GM06990 (cell line): ENCODE data around the gene VAX1.
"Not testable (repeated sequence)": the region's sequence is repeated elsewhere in the genome, so short reads cannot be mapped to it uniquely, and the experiment has no call there.

Experiments used
- DNase-seq: peaks from one replicate; pipeline ENCODE4 v3.0.0-alpha.2; 2011; ENCODE audit not compliant: insufficient read length; ENCODE audit errors: extremely low read depth
- H3K27me3 ChIP-seq: replicated peaks from 2 replicates; pipeline ENCODE4 v1.6.0; 2011; ENCODE audit warnings: low read length; ENCODE audit not compliant: control insufficient read depth, insufficient read depth
- H3K36me3 ChIP-seq: 2 replicates; pipeline ENCODE4 v1.5.1; 2011; ENCODE audit warnings: low read length; ENCODE audit not compliant: control insufficient read depth, insufficient read depth
- H3K4me3 ChIP-seq: replicated peaks from 2 replicates; pipeline ENCODE4 v1.5.1; 2011; ENCODE audit warnings: low read depth, mild to moderate bottlenecking, control low read depth, low read length
- CTCF ChIP-seq: IDR thresholded peaks from 2 replicates; pipeline ENCODE4 v1.5.1; 2011; ENCODE audit warnings: low read length, control low read depth, mild to moderate bottlenecking, inconsistent platforms; ENCODE audit not compliant: insufficient read depth, poor library complexity, severe bottlenecking

VAX1 gene

GRCh38 chr10:117096599-117097201 is 41.4 kb downstream of the VAX1 start:
- no peak for DNase-seq
- no peak for TF ChIP-seq CTCF
- Histone ChIP-seq H3K27me3 (no peaks in the 10 kb centered on the region), H3K4me3 (no peak overlapping the region), H3K36me3 (no peaks in the 10 kb centered on the region)

DNA sequence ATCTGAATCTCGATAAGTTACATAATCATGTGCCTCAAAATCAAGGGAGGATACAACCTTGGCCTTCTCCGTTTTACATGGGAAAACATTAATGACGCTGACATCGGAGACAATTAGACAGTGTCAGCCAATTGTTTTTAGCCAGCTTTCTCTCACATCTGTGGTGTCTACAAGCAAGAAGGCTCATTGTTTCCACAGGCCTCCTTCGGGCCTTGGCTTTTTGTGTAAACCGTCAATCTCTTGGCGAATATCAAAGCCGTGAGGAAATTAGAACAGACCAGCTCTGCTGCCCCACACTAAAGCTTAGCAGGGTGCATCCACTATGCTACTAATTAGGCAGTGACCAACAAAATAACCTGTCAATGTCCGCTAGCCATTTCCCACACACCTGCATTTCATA is 43.2 kb downstream of the VAX1 start:
- H3K36me3 ChIP-seq: no peaks in the 10 kb centered on the region
- no peak for TF ChIP-seq CTCF
- no peaks in the 10 kb centered on the region for H3K27me3 ChIP-seq
- H3K4me3 ChIP-seq: no peak overlapping the region
- no peak for DNase-seq

GRCh38 chr10:117092386-117092785 is 45.7 kb downstream of the VAX1 start:
- Histone ChIP-seq H3K4me3 (no peak overlapping the region), H3K36me3 (no peaks in the 10 kb centered on the region), H3K27me3 (no peaks in the 10 kb centered on the region)
- no peak for DNase-seq
- TF ChIP-seq CTCF: no peak

DNA sequence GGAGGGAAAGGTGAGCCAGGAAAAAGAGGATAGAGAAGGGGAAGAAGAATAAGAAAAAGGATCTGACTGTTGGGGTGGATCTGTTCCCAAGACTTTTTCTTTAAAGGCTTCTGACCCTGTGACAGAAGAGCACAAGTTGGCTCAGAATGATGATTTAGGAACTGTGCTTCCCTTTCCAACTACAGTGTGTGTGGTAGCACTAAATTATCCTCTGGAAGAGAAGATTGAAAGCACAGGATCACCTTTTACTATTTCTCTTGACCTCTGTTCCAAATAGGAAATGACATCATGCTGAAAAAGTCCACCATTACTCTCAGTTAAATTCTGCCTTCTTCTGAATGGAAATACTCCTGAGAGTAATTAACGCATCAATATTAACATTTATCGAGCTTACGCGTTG is 47.2 kb downstream of the VAX1 start:
- TF ChIP-seq CTCF: no peak
- Histone ChIP-seq H3K4me3 (no peak overlapping the region), H3K27me3 (no peaks in the 10 kb centered on the region), H3K36me3 (no peaks in the 10 kb centered on the region)
- DNase-seq: no peak

GRCh38 chr10:117087521-117087920 is 50.5 kb downstream of the VAX1 start:
- H3K36me3 ChIP-seq: no peaks in the 10 kb centered on the region
- no peaks in the 10 kb centered on the region for H3K27me3 ChIP-seq
- no peak overlapping the region for H3K4me3 ChIP-seq
- DNase-seq: no peak
- TF ChIP-seq CTCF: no peak

DNA sequence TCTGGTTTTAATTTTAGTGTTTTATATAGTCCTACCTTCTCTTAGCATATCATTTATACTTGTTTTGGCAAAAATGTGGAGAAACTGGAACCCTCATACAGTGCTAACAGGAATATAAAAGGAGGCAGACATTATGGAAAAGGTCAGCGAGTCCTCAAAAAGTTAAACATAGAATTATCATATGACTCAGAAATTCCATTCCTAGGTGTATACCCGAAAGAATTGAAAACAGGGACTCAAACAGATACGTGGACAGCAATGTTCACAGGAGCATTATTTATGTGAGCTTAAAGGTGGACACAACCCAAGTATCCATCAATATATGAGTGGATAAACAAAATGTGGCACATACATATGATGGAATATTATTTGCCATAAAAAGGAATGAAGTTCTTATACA is 51.5 kb downstream of the VAX1 start:
- DNase-seq: no peak
- no peaks in the 10 kb centered on the region for H3K27me3 ChIP-seq
- no peak overlapping the region for H3K4me3 ChIP-seq
- H3K36me3 ChIP-seq: no peaks in the 10 kb centered on the region
- TF ChIP-seq CTCF: no peak

DNA sequence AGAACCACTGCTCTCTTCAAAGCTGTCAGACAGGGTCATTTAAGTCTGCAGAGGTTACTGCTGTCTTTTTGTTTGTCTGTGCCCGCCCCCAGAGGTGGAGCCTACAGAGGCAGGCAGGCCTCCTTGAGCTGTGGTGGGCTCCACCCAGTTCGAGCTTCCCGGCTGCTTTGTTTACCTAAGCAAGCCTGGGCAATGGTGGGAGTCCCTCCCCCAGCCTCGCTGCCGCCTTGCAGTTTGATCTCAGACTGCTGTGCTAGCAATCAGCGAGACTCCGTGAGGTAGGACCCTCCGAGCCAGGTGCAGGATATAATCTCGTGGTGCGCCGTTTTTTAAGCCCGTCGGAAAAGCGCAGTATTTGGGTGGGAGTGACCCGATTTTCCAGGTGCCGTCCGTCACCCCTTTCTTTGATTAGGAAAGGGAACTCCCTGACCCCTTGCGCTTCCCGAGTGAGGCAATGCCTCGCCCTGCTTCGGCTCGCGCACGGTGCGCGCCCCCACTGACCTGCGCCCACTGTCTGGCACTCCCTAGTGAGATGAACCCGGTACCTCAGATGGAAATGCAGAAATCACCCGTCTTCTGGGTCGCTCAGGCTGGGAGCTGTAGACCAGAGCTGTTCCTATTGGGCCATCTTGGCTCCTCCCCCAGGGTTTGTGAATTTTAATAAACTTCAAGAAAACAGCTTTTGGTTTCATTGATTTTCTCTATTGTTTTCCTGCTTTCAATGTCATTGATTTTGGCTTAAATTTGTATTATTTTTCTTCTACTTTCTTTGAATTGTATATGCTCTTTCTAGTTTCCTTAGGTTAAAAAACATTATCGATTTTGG is 53.4 kb downstream of the VAX1 start:
- H3K27me3 ChIP-seq, H3K4me3 ChIP-seq: not testable (repeated sequence)

More for the DNA sequence above, 53.4 kb downstream of the VAX1 start:
- H3K36me3 ChIP-seq, DNase-seq: not testable (repeated sequence)
